Transverse colon (tissue), 4 donors: ENCODE results near the gene CFAP97.

Source experiments
- EP300 ChIP-seq: sonication (generic); formaldehyde crosslinking; IDR thresholded peaks from one replicate; pipeline ENCODE4 v1.6.1; 2017; ENCODE audit warnings: antibody characterized with exemption, low read depth
- POLR2A ChIP-seq: fragments of 450-650 bp; IDR thresholded peaks from one replicate; pipeline ENCODE4 v1.6.1; 2016; ENCODE audit warnings: antibody characterized with exemption, mild to moderate bottlenecking, moderate library complexity
- POLR2AphosphoS5 ChIP-seq, 3 donors: sonication (generic); formaldehyde crosslinking; IDR thresholded peaks; one replicate each; pipeline ENCODE4 v1.6.1; 2016; ENCODE audit warnings: antibody characterized with exemption in 3 of 3
- TF ChIP-seq, protein P1 (sequence below), 5 experiments: fragments of 200-600 bp in 3 of 5; fragments of 450-650 bp in 2 of 5; sonication (generic) in 3 of 5; IDR thresholded peaks; 1 replicate in 2 of 5; 2 replicates in 3 of 5; pipeline ENCODE4 v1.5.1; 2016 to 2017; ENCODE audit warnings: antibody characterized with exemption in 5 of 5, inconsistent platforms in 3 of 5, mild to moderate bottlenecking in 2 of 5, moderate library complexity in 1 of 5

DNA sequence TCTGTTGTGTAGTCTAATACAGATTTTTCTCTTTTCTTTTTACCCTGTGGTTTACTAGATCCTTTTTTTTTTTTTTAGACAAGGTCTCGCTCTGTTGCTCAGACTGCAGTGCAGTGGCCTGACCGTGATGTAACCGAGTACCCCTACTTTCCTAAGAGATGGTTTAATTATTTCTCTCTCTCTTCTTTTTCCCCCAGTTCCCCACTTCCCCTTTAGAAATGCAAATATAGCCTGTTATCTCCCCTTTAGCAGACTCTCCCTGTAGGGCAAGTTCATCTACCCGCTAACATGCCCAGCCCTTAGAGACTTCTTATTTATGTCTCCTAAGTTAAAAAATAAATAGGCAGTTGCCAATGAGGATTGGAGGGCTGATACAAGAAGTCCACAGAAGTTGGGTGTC is 10.1 kb upstream of the CFAP97 start:
- TF ChIP-seq, protein P1, sequence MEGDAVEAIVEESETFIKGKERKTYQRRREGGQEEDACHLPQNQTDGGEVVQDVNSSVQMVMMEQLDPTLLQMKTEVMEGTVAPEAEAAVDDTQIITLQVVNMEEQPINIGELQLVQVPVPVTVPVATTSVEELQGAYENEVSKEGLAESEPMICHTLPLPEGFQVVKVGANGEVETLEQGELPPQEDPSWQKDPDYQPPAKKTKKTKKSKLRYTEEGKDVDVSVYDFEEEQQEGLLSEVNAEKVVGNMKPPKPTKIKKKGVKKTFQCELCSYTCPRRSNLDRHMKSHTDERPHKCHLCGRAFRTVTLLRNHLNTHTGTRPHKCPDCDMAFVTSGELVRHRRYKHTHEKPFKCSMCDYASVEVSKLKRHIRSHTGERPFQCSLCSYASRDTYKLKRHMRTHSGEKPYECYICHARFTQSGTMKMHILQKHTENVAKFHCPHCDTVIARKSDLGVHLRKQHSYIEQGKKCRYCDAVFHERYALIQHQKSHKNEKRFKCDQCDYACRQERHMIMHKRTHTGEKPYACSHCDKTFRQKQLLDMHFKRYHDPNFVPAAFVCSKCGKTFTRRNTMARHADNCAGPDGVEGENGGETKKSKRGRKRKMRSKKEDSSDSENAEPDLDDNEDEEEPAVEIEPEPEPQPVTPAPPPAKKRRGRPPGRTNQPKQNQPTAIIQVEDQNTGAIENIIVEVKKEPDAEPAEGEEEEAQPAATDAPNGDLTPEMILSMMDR (IDR thresholded peaks at IDR 0.05) = no peak
- TF ChIP-seq POLR2AphosphoS5 (IDR thresholded peaks at IDR 0.05) = no peak
- TF ChIP-seq POLR2A = no peak
- TF ChIP-seq EP300 = no peak
